K562 (cell line): ENCODE data around the gene OLFM4. TPM values are rescaled to one million over a fixed set of nuclear protein-coding genes. Genes with fewer than 3 reads are reported as not detected.

ENCODE experiments used
- ATAC-seq: fragments of 200-7000 bp; cut with Tn5 transposase; 3 replicates; pipeline ENCODE4 v1.9.1; 2020; ENCODE audit warnings: moderate library complexity
- BruUV-seq: library from RNA; stranded (reverse); fragments of 400-500 nt; replicated peaks from 2 replicates; lab custom pipeline; 2021; lab: Mats Ljungman, UMichigan
- CTCF ChIA-PET: fragments of 300-600 bp; formaldehyde crosslinking; extraction: SDS; loops from one replicate; lab custom pipeline; 2021; ENCODE audit warnings: low intra/inter-chr PET ratio; lab: Yijun Ruan, JAX
- POLR2A ChIA-PET: fragments of 300-600, 350-650 bp; sonication (Branson Sonifier 250); formaldehyde crosslinking; extraction: SDS; loops from one replicate; lab custom pipeline; 2021; ENCODE audit warnings: antibody characterized with exemption, inconsistent platforms; lab: Yijun Ruan, JAX
- DNase-seq, 4 experiments: peaks; one replicate each; pipeline versions ENCODE4 v3.0.0 to v3.0.0-alpha.2; 2011 to 2018; ENCODE audit warnings: low spot score in 3 of 4, mixed read lengths in 3 of 4; ENCODE audit errors: extremely low read depth in 1 of 4
- FAIRE-seq: peaks from 2 replicates; lab custom pipeline; 2011; peaks lifted over from hg19 to GRCh38; lab: Jason Lieb, UNC
- H2AFZ ChIP-seq: 2 replicates; pipeline ENCODE4 v1.6.0; 2011; ENCODE audit warnings: low read depth, low read length, control low read depth, inconsistent platforms
- H3K27ac ChIP-seq: fragments of 200-600 bp; 3 replicates; pipeline ENCODE4 v1.8.0; 2011; ENCODE audit warnings: low read depth, mild to moderate bottlenecking, control low read depth, inconsistent platforms, low read length, moderate library complexity, mixed read lengths; ENCODE audit errors: extremely low read depth
- H3K27me3 ChIP-seq, 2 experiments: fragments of 300-600 bp in 1 of 2; 2 replicates in 1 of 2; 3 replicates in 1 of 2; pipeline versions ENCODE4 v1.6.0 to v1.8.0; 2011; ENCODE audit warnings: inconsistent platforms in 2 of 2, low read length in 2 of 2, mild to moderate bottlenecking in 1 of 2, mixed read lengths in 1 of 2, moderate library complexity in 1 of 2; ENCODE audit not compliant: control insufficient read depth in 2 of 2, insufficient read depth in 2 of 2
- H3K36me3 ChIP-seq: fragments of 300-600 bp; 3 replicates; pipeline ENCODE4 v1.8.0; 2011; ENCODE audit warnings: mild to moderate bottlenecking, low read length, inconsistent platforms; ENCODE audit not compliant: control insufficient read depth, insufficient read depth
- H3K4me1 ChIP-seq, 2 experiments: fragments of 200-600 bp in 1 of 2; replicated peaks in 1 of 2; 2 replicates in 1 of 2; 3 replicates in 1 of 2; pipeline versions ENCODE4 v1.5.1 to v1.8.0; 2011; ENCODE audit warnings: inconsistent platforms in 2 of 2, low read length in 2 of 2, mild to moderate bottlenecking in 1 of 2, mixed read lengths in 1 of 2, moderate library complexity in 1 of 2; ENCODE audit not compliant: control insufficient read depth in 2 of 2, insufficient read depth in 2 of 2
- H3K4me2 ChIP-seq: 2 replicates; pipeline ENCODE4 v1.6.1; 2011; ENCODE audit warnings: low read length, control low read depth, inconsistent platforms, mixed read lengths; ENCODE audit not compliant: insufficient read depth
- H3K4me3 ChIP-seq: fragments of 200-600 bp; sonication (generic), shearing (Covaris generic); 2 replicates; pipeline ENCODE4 v1.5.1; 2016; ENCODE audit warnings: control low read depth, inconsistent platforms
- H3K79me2 ChIP-seq: fragments of 200-600 bp; 3 replicates; pipeline ENCODE4 v1.8.0; 2011; ENCODE audit warnings: low read length, inconsistent platforms; ENCODE audit not compliant: control insufficient read depth, insufficient read depth
- H3K9ac ChIP-seq, 2 experiments: 2 replicates each; pipeline versions ENCODE4 v1.6.0 to v1.6.1; 2011; ENCODE audit warnings: low read depth in 2 of 2, low read length in 2 of 2, control low read depth in 1 of 2, inconsistent platforms in 1 of 2, mild to moderate bottlenecking in 1 of 2, mixed read lengths in 1 of 2; ENCODE audit not compliant: insufficient read depth in 1 of 2
- H3K9me1 ChIP-seq: one replicate; pipeline ENCODE4 v1.6.0; 2011; ENCODE audit warnings: inconsistent platforms, mild to moderate bottlenecking, low read length, moderate library complexity; ENCODE audit not compliant: control insufficient read depth, insufficient read depth
- H3K9me3 ChIP-seq: replicated peaks from 2 replicates; pipeline ENCODE4 v1.5.1; 2011; ENCODE audit warnings: low read depth, low read length, inconsistent platforms; ENCODE audit not compliant: control insufficient read depth, insufficient read depth
- H4K20me1 ChIP-seq: replicated peaks from 2 replicates; pipeline ENCODE4 v1.6.1; 2011; ENCODE audit warnings: low read length, inconsistent platforms, mixed read lengths; ENCODE audit not compliant: control insufficient read depth, insufficient read depth
- CBFB ChIP-seq: sonication (generic); formaldehyde crosslinking; IDR thresholded peaks from 2 replicates; pipeline ENCODE4 v1.4.0; 2020; ENCODE audit warnings: mild to moderate bottlenecking, missing genetic modification reagents
- CCAR2 ChIP-seq: fragments of 200-400 bp; formaldehyde crosslinking; IDR thresholded peaks from 2 replicates; pipeline ENCODE4 v1.6.1; 2017; ENCODE audit warnings: mild to moderate bottlenecking, low read depth, low read length
- HNRNPL ChIP-seq: fragments of 200-400 bp; formaldehyde crosslinking; IDR thresholded peaks from 2 replicates; pipeline ENCODE4 v1.6.1; 2017; ENCODE audit warnings: low read depth, mild to moderate bottlenecking, low read length
- NR2C1 ChIP-seq, 2 experiments: fragments of 450-650 bp; IDR thresholded peaks; 2 replicates each; pipeline ENCODE4 v1.6.1; 2017; ENCODE audit warnings: mild to moderate bottlenecking in 2 of 2, antibody characterized with exemption in 1 of 2, inconsistent platforms in 1 of 2, missing compliant biosample characterization in 1 of 2, missing genetic modification characterization in 1 of 2
- POLR3A ChIP-seq: IDR thresholded peaks from 2 replicates; pipeline ENCODE4 v1.6.1; 2011; ENCODE audit warnings: borderline replicate concordance, mild to moderate bottlenecking, moderate library complexity; ENCODE audit not compliant: insufficient read length, insufficient read depth; ENCODE audit errors: extremely low read depth
- RBM14 ChIP-seq: fragments of 200-400 bp; formaldehyde crosslinking; IDR thresholded peaks from 2 replicates; pipeline ENCODE4 v1.6.1; 2018; ENCODE audit warnings: low read depth, mild to moderate bottlenecking, low read length, moderate library complexity, borderline replicate concordance; ENCODE audit not compliant: insufficient read depth
- RBM15 ChIP-seq: fragments of 200-400 bp; formaldehyde crosslinking; IDR thresholded peaks from 2 replicates; pipeline ENCODE4 v1.6.1; 2018; ENCODE audit warnings: mild to moderate bottlenecking, low read length, moderate library complexity; ENCODE audit not compliant: insufficient read depth
- TAF7 ChIP-seq: fragments of 450-650 bp; IDR thresholded peaks from 2 replicates; pipeline ENCODE4 v1.6.1; 2016; ENCODE audit warnings: missing genetic modification characterization, missing compliant biosample characterization
- ZNF124 ChIP-seq: sonication (generic); formaldehyde crosslinking; IDR thresholded peaks from 2 replicates; pipeline ENCODE4 v1.8.1; 2022; ENCODE audit warnings: missing genetic modification reagents
- ZNF174 ChIP-seq: fragments of 250-450 bp; sonication (Bioruptor Pico); IDR thresholded peaks from 2 replicates; pipeline ENCODE4 v1.4.0; 2020; ENCODE audit warnings: mild to moderate bottlenecking
- ZNF324 ChIP-seq: fragments of 250-450 bp; sonication (Bioruptor Pico); IDR thresholded peaks from 2 replicates; pipeline ENCODE4 v1.4.0; 2020; ENCODE audit warnings: mild to moderate bottlenecking
- WGBS: fragments of 100-300 bp; shearing (Covaris generic); methylation state at CpG from one replicate; pipeline ENCODE4 v1.1.6; 2016; ENCODE audit warnings: low coverage, mixed read lengths; ENCODE audit not compliant: insufficient coverage; ENCODE audit errors: missing lambda C conversion rate; 5-methylcytosine and 5-hydroxymethylcytosine counted together
- in situ Hi-C: fragments of 300-500 bp; cut with MboI; formaldehyde crosslinking; loops from 4 replicates; pipeline ENCODE4 v1.15.0; 2018; ENCODE audit warnings: inconsistent platforms, mixed read lengths
- intact Hi-C: fragments of 100-400 bp; cut with micrococcal nuclease; formaldehyde crosslinking; loops from 2 replicates; pipeline ENCODE4 v1.14.2; 2022
- polyA plus RNA-seq, 8 experiments: library from polyadenylated mRNA; depleted of rRNA in 4 of 8; stranded (reverse) in 5 of 8; unstranded in 3 of 8; fragments of >200 nt; fragmentation: Nextera tagmentation in 2 of 8; fragmentation: Illumina TruSeq in 1 of 8; extraction: Ambion mirVana in 2 of 8; extraction: Trizol in 1 of 8; gene quantifications; 2 replicates each; pipeline versions ENCODE4 v1.2.1 to v1.2.3, GENCODE V29; 2011 to 2014; ENCODE audit warnings: inconsistent platforms in 1 of 8, missing spikeins in 1 of 8
- total RNA-seq, 7 experiments: library from RNA; depleted of rRNA in 6 of 7; stranded (reverse); fragments of >200 nt in 6 of 7; fragmentation: Illumina TruSeq in 2 of 7; extraction: Trizol in 2 of 7; gene quantifications; 2 replicates each; pipeline versions ENCODE4 v1.2.1 to v1.2.3, GENCODE V29; 2011 to 2021; ENCODE audit warnings: low replicate concordance in 1 of 7
- TF ChIP-seq, protein P1 (sequence below): sonication (generic); formaldehyde crosslinking; IDR thresholded peaks from 2 replicates; pipeline ENCODE4 v1.8.1; 2023; ENCODE audit warnings: mild to moderate bottlenecking, missing genetic modification reagents
- TF ChIP-seq, protein P2 (sequence below): fragments of 450-650 bp; IDR thresholded peaks from 2 replicates; pipeline ENCODE4 v1.6.1; 2016; ENCODE audit warnings: low read depth, mild to moderate bottlenecking, moderate library complexity
- TF ChIP-seq, protein P3 (sequence below): fragments of 250-450 bp; sonication (Bioruptor Pico); IDR thresholded peaks from 2 replicates; pipeline ENCODE4 v1.4.0; 2020; ENCODE audit warnings: borderline replicate concordance

Gene OLFM4
- total and polyA plus RNA-seq, 9 of the 15 experiments (the other 6 are each of a cell fraction or from before 2014, with no cell fraction given), result not detected

DNA sequence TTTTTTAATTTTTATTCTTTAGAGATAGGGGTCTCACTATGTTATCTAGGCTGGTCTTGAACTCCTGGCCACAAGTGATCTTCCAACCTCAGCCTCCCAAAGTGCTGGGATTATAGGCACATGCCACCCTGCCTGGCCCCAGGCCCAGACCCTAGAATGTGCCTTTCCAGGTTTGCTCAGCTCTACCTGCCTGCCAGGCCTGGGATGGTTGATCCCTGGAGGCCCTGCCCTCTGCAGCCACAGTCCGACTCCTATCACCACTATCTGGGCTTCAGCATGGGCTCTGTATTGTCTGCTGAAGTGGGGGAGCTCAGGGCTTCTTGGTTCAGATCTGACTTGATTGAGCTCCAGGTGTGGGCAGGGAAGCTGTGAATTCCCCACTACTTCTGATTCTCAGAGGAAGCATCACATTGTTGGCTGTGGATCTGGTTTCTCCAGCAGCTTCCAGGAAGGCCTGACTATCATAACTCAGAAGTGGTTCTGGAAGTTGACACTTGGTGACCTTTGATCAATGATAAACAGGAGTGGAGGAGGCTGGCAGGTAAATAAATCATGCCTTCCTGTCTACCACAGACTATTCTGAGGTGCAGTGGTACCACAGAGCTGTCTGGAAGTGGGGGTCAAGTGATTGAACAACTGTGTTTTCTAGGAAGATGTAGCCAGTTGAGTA is 71.9 kb downstream of the OLFM4 start:
- POLR2A ChIA-PET, result no interaction called here

More for the DNA sequence above, 71.9 kb downstream of the OLFM4 start:
- no peak for FAIRE-seq
- intact Hi-C loops (no loop called here), in situ Hi-C loops (no loop called here)
- Histone ChIP-seq H3K27ac (no peak overlapping the region), H3K4me2 (no peak overlapping the region), H2AFZ (no peak overlapping the region), H3K9me3 (no peaks in the 10 kb centered on the region), H3K36me3 (no peaks in the 10 kb centered on the region), H3K4me1 (no peaks in the 10 kb centered on the region), H3K27me3 (no peaks in the 10 kb centered on the region), H3K4me3 (no peak overlapping the region), H3K79me2 (no peaks in the 10 kb centered on the region), H3K9ac (no peak overlapping the region), H3K9me1 (no peaks in the 10 kb centered on the region), H4K20me1 (no peaks in the 10 kb centered on the region)
- no peak for DNase-seq
- no TSS peak for BruUV-seq
- CTCF ChIA-PET, result no interaction called here
- no peak for ATAC-seq
- WGBS, result no CpG with 5 or more reads among the region's 1 CpG
- TF ChIP-seq RBM15 (no peak), CCAR2 (no peak), TAF7 (no peak), RBM14 (no peak), ZNF324 (CRISPR knock-in tag) (no peak), NR2C1 (IDR thresholded peaks at IDR 0.05) (no peak), NR2C1 (tag; IDR thresholded peaks at IDR 0.05) (no peak), HNRNPL (no peak), ZNF124 (no peak), POLR3A (no peak), CBFB (CRISPR knock-in tag) (no peak), ZNF174 (no peak)
- TF ChIP-seq, protein P1, sequence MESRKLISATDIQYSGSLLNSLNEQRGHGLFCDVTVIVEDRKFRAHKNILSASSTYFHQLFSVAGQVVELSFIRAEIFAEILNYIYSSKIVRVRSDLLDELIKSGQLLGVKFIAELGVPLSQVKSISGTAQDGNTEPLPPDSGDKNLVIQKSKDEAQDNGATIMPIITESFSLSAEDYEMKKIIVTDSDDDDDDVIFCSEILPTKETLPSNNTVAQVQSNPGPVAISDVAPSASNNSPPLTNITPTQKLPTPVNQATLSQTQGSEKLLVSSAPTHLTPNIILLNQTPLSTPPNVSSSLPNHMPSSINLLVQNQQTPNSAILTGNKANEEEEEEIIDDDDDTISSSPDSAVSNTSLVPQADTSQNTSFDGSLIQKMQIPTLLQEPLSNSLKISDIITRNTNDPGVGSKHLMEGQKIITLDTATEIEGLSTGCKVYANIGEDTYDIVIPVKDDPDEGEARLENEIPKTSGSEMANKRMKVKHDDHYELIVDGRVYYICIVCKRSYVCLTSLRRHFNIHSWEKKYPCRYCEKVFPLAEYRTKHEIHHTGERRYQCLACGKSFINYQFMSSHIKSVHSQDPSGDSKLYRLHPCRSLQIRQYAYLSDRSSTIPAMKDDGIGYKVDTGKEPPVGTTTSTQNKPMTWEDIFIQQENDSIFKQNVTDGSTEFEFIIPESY (CRISPR knock-in tag), result no peak
- TF ChIP-seq, protein P2, sequence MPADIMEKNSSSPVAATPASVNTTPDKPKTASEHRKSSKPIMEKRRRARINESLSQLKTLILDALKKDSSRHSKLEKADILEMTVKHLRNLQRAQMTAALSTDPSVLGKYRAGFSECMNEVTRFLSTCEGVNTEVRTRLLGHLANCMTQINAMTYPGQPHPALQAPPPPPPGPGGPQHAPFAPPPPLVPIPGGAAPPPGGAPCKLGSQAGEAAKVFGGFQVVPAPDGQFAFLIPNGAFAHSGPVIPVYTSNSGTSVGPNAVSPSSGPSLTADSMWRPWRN, result no peak
- TF ChIP-seq, protein P3, sequence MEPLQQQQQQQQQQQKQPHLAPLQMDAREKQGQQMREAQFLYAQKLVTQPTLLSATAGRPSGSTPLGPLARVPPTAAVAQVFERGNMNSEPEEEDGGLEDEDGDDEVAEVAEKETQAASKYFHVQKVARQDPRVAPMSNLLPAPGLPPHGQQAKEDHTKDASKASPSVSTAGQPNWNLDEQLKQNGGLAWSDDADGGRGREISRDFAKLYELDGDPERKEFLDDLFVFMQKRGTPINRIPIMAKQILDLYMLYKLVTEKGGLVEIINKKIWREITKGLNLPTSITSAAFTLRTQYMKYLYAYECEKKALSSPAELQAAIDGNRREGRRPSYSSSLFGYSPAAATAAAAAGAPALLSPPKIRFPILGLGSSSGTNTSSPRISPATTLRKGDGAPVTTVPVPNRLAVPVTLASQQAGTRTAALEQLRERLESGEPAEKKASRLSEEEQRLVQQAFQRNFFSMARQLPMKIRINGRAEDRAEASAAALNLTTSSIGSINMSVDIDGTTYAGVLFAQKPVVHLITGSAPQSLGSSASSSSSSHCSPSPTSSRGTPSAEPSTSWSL (CRISPR knock-in tag), result no peak
